Effector CD8-positive, alpha-beta T cell (primary cell): ENCODE measurements around the gene MMAB.

Source experiments
- DNase-seq: peaks from one replicate; lab custom pipeline; 2025; lab: John Stamatoyannopoulos, UW

The MMAB gene

GRCh38 chr12:109559200-109559505, 14.2 kb downstream of the MMAB start:
- no peak for DNase-seq

GRCh38 chr12:109558374-109559199, 14.7 kb downstream of the MMAB start:
- no peak for DNase-seq

DNA sequence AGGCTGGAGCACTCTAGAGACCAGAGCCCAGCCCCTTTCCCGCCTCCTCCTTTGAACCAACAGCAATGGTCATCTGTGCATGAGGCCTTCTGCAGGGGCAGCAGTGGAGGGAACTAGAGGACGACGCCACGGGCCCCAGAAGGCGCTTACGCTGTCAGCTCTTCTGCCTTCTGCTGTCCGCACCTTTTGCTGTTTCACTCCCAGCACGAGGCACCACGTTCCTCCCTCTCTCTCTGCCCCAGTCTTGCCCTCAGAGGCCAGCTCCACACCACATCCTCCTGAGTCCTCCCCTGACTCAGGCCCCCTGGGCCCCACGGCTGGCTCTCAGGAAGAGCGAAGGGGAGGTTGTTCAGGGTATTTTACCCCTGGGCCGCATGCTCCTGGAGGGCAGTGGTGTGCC, 15.5 kb downstream of the MMAB start:
- no peak for DNase-seq

DNA sequence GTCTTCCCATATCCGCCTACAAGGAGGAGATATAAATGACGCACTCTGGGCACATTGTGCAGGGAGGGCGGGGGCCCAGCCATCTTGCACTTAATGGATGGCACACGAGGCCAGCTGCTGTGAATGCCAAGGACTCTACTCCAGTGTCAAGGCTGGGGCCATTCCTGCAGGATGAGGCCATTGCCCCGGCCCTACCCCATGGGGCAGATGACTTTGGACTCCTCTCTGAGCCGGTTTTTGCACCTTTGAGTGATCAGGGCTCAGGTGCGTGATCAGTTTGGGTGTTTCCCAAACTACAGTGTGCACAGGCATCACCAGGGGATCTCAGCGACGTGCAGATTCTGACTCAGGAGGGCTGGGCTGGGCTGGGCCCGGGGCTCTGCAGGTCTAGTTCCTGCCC, 16.1 kb downstream of the MMAB start:
- DNase-seq: no peak

DNA sequence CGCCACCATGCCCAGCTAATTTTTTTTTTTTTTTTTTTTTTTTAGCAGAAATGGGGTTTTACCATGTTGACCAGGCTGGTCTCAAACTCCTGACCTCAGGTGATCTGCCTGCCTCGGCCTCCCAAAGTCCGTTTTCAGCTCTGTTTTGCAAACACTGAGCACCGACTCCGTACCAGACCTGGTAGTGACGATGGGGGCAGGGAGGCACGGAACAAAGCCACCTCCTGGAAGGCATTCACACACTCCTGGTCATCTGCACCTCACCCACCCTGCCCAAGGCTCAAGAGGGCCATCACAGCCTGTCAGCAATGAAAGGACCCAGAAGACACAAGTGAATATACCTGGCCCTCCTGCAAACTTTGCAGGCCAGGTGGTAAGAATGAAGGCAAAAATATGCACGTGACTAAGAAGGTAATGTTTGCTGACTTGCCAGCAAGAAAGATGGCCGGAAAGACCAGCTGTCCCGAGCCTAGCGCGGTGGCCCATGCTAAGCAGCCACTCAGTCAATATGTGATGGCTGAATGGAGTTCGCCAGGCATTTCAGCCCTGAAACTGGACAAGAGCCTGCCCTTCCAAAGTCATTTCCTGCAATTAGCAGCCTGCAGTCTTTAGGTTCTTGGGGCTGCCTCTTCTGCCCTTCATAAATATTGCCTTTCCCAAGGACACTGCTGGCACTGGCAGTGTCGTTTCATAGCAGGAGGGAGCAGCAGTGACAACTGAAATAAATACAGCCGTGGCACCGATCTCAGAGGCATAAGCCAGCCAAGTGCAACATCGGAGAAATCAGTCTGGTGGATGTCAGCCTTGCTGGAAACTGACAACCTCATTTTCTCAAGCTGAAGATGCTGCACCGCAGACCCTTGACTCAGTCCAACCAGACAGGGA, 17.6 kb downstream of the MMAB start:
- no peak for DNase-seq

GRCh38 chr12:109554761-109555160, 18.5 kb downstream of the MMAB start:
- DNase-seq: no peak

DNA sequence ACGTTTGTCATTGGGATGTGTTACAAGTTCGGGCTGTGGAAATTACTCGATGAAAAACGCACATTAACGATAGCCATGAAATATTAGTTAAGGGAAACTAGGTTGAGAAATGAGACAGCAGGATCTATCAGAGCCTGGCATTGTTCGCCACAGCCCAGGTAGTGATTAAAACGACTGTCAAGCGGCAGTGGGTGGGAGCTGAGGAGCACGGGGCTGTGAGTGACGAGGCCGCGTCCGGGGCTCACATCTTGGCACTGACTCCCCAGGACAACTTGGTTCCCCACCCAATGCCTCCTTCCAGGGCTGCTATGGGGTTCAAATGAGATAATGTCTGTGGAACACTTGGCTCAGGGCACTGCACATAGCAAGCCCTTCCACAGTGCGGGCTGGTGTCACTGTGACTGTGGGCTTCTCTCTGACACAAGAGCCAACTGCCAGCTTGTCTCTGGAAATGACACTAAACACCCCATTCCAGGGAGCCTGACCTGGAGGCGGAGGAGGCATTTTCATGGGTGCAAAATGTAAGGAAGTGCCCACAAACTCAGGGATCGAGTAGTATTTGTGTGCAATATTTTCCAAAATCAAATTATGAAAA, 19.3 kb downstream of the MMAB start:
- no peak for DNase-seq

- DNase-seq: no peak
Observed at GRCh38 chr12:109553483-109553882, 19.8 kb downstream of the MMAB start.

GRCh38 chr12:109552971-109553370, 20.3 kb downstream of the MMAB start:
- no peak for DNase-seq

DNA sequence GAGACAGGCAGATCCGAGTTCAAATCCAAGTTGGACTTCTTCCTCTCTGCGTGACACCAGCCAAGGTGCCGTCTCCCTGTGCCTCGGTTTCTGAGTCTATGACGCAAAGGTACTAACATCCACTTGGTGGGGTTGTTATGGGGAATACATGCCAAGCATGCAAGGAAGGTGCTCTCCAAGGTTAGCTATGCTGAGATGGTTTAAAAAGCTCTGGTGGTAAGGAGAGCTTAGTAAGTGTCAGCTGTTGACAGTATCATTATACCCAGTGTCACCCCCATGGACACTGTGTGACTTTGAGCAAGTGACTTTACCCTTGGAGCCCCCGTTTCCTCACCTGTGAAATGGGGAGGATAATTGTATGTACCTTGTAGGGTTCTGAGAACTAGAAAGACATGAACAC, 22.2 kb downstream of the MMAB start:
- no peak for DNase-seq

DNA sequence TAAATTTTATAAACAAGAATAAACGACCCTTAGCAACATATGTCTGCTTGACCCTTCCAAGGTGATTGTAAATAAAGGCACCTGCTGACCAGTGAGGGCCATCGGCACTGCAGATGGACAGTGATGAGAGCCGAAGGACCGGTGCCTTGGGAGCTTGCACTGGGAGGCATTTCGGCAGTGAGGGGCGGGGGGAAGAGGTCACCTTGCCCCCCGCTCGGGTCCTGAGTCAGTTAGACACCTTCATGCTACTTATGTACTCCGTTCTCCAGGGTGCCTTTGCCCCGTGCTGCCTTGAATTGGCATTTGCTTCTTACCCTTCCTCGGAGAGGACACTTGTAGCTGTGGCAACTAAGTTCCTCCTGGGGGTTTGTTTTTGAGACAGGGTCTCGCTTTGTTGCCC, 23.0 kb downstream of the MMAB start:
- no peak for DNase-seq

- DNase-seq: no peak
Observed at GRCh38 chr12:109549613-109550270, 23.6 kb downstream of the MMAB start.

GRCh38 chr12:109548258-109548657, 25.0 kb downstream of the MMAB start:
- DNase-seq: no peak

GRCh38 chr12:109547286-109547685, 26.0 kb downstream of the MMAB start:
- no peak for DNase-seq

- DNase-seq: no peak
Observed at GRCh38 chr12:109545826-109546225, 27.5 kb downstream of the MMAB start.

DNA sequence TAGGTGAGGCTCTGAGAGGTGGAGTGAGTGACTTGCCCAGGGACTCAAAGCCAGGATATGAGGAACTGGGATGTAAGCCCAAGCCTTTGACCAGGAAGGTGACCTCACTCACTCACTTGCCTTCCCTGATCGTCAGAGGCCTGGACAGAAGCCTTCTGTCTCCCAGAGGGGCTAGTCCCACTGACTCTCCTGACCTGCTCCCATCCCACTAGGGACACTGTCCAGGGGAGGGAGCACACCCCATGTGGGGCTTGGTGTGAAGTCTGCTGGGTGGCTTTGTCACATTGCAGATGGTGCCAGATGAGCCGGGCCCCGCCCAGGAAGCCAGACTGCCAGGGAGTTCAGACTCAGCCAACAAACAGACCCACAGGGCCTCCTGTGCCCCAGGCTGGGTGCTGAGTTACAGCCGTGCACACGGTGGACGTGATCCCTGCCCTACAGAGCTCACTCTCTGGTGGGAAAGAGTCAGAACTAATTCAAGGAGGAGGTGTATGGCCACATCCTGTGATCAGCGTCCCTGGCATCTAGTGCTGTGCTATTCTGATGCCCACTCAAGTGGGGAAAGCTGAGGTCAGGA, 28.3 kb downstream of the MMAB start:
- no peak for DNase-seq

- DNase-seq: no peak
Observed at GRCh38 chr12:109542876-109543275, 30.4 kb downstream of the MMAB start.

DNA sequence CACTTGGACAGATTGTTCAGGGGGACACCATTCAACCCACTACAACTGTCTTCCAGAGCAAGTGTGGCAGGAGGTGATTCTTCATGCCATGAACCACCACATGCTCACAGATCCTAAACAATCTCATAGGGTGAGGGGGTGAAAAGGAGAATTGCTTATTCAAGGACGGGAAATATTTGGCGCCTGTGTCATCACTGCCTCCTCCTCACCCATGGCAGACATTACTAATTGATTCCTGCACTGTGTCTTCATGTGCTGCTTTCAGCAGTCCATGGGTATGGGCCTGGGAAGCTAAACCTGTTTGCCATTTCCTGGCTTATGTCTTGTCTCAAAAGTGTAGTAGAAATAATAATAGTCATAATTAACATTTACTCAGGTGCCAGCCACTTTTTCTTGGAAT, 31.3 kb downstream of the MMAB start:
- DNase-seq: no peak

DNA sequence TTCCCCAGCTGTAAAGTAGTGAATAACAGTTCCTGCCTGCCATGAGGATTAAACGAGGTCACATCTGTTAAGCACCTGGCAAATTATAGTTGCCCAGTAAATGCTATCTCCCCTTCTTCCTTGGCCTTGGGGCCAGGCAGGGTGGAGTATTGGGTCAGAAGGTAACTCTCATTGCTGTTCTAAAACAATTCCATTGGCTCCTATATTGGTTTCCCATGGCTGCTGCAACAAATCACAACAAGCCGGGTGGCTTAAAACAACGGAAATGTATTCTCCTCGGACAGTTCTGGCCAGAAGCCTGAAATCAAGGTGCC, 31.9 kb downstream of the MMAB start:
- no peak for DNase-seq

- no peak for DNase-seq
Observed at GRCh38 chr12:109540526-109541412, 32.5 kb downstream of the MMAB start.

DNA sequence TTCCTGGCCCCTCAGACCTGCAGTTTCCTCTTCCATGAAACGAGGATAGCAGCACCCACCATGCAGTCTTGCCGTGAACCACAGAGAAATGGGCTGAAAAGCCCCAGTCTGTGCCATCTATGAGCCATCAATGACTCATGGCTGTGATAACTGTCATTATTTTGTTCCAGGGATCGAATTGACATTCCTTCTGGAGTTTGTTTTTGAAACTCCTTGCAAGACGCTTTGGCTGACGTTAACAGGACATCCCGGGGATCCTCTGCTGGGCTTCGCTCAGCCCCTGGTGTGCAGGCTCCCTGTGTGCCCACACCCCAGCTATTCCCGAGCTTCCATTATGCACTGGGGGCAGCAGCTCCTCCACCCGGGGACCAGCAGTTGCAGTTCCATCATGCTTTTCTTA, 33.8 kb downstream of the MMAB start:
- DNase-seq: no peak
